IMR-90 (cell line): ENCODE results near the gene ALDH3B2. TPM values are rescaled to one million over a fixed set of nuclear protein-coding genes. Genes with fewer than 3 reads are reported as not detected.

ENCODE experiments used
- ATAC-seq: fragments of 200-7000 bp; cut with Tn5 transposase; 2 replicates; pipeline ENCODE4 v1.9.1; 2020; ENCODE audit warnings: low read depth, mild to moderate bottlenecking, moderate library complexity
- BruUV-seq: library from RNA; stranded (reverse); fragments of 400-500 nt; replicated peaks from 2 replicates; lab custom pipeline; 2021; lab: Mats Ljungman, UMichigan
- CTCF ChIA-PET: fragments of 300-600 bp; formaldehyde crosslinking; extraction: SDS; loops from one replicate; lab custom pipeline; 2021; ENCODE audit warnings: antibody characterized with exemption; lab: Yijun Ruan, JAX
- POLR2A ChIA-PET: fragments of 300-600 bp; sonication (Branson Sonifier 250); formaldehyde crosslinking; loops from one replicate; lab custom pipeline; 2022; ENCODE audit warnings: antibody characterized with exemption; ENCODE audit not compliant: unreplicated experiment; lab: Charles Lee
- DNase-seq: peaks from one replicate; pipeline ENCODE4 v3.0.0; 2013
- H2AFZ ChIP-seq: replicated peaks from 2 replicates; pipeline ENCODE3; 2013; ENCODE audit warnings: low read length, mild to moderate bottlenecking; ENCODE audit not compliant: poor library complexity
- H2AK5ac ChIP-seq: 2 replicates; pipeline ENCODE4 v1.6.1; 2013; ENCODE audit warnings: low read depth, low read length, inconsistent platforms
- H2AK9ac ChIP-seq: replicated peaks from 2 replicates; pipeline ENCODE3; 2013; ENCODE audit warnings: mild to moderate bottlenecking, low read depth, low read length, moderate library complexity; ENCODE audit not compliant: poor library complexity
- H2BK120ac ChIP-seq: 2 replicates; pipeline ENCODE4 v1.6.1; 2013; ENCODE audit warnings: low read depth, low read length, inconsistent platforms
- H2BK15ac ChIP-seq: 3 replicates; pipeline ENCODE4 v1.6.1; 2013; ENCODE audit warnings: low read depth, low read length, inconsistent platforms
- H2BK20ac ChIP-seq: 2 replicates; pipeline ENCODE4 v1.6.1; 2013; ENCODE audit warnings: low read depth, mild to moderate bottlenecking, inconsistent platforms, low read length, moderate library complexity
- H2BK5ac ChIP-seq: 2 replicates; pipeline ENCODE4 v1.6.1; 2013; ENCODE audit warnings: mild to moderate bottlenecking, low read depth, low read length, inconsistent platforms; ENCODE audit not compliant: poor library complexity, severe bottlenecking
- H3K14ac ChIP-seq: replicated peaks from 2 replicates; pipeline ENCODE4 v1.6.1; 2013; ENCODE audit warnings: low read depth, low read length, inconsistent platforms
- H3K18ac ChIP-seq: 2 replicates; pipeline ENCODE4 v1.6.1; 2013; ENCODE audit warnings: low read depth, low read length, control low read depth
- H3K23ac ChIP-seq: 2 replicates; pipeline ENCODE4 v1.6.1; 2013; ENCODE audit warnings: low read depth, low read length, inconsistent platforms
- H3K27ac ChIP-seq: 2 replicates; pipeline ENCODE4 v1.5.1; 2013; ENCODE audit warnings: mild to moderate bottlenecking, control low read depth, low read length; ENCODE audit not compliant: insufficient read depth
- H3K27me3 ChIP-seq: 2 replicates; pipeline ENCODE4 v1.6.1; 2013; ENCODE audit warnings: low read length; ENCODE audit not compliant: control insufficient read depth, insufficient read depth
- H3K36me3 ChIP-seq: 2 replicates; pipeline ENCODE4 v1.6.1; 2013; ENCODE audit warnings: low read length, mixed read lengths; ENCODE audit not compliant: control insufficient read depth, insufficient read depth
- H3K4ac ChIP-seq: 2 replicates; pipeline ENCODE4 v1.6.1; 2013; ENCODE audit warnings: low read depth, low read length, inconsistent platforms
- H3K4me1 ChIP-seq: 2 replicates; pipeline ENCODE4 v1.6.1; 2013; ENCODE audit warnings: low read length, mixed read lengths; ENCODE audit not compliant: control insufficient read depth, insufficient read depth
- H3K4me2 ChIP-seq: 2 replicates; pipeline ENCODE4 v1.6.1; 2013; ENCODE audit warnings: low read depth, mild to moderate bottlenecking, control low read depth, low read length, moderate library complexity
- H3K4me3 ChIP-seq: 2 replicates; pipeline ENCODE4 v1.5.1; 2013; ENCODE audit warnings: low read depth, mild to moderate bottlenecking, control low read depth, low read length, moderate library complexity; ENCODE audit not compliant: insufficient read depth
- H3K56ac ChIP-seq: 2 replicates; pipeline ENCODE4 v1.6.1; 2013; ENCODE audit warnings: low read length, inconsistent platforms; ENCODE audit not compliant: insufficient read depth; ENCODE audit errors: extremely low read depth
- H3K79me1 ChIP-seq, 2 experiments: 2 replicates each; pipeline ENCODE4 v1.6.1; 2013; ENCODE audit warnings: low read length in 2 of 2, inconsistent platforms in 1 of 2, low read depth in 1 of 2
- H3K9ac ChIP-seq: 2 replicates; pipeline ENCODE4 v1.6.1; 2013; ENCODE audit warnings: low read depth, low read length, control low read depth
- H3K9me1 ChIP-seq: 2 replicates; pipeline ENCODE4 v1.6.1; 2013; ENCODE audit warnings: low read length, inconsistent platforms; ENCODE audit not compliant: insufficient read depth
- H3K9me3 ChIP-seq: 2 replicates; pipeline ENCODE4 v1.6.1; 2013; ENCODE audit warnings: low read length; ENCODE audit not compliant: control insufficient read depth, insufficient read depth
- H4K20me1 ChIP-seq: 2 replicates; pipeline ENCODE4 v1.6.1; 2013; ENCODE audit warnings: low read length, inconsistent platforms; ENCODE audit not compliant: insufficient read depth
- H4K5ac ChIP-seq: 2 replicates; pipeline ENCODE4 v1.6.1; 2013; ENCODE audit warnings: mild to moderate bottlenecking, low read depth, low read length, control low read depth
- H4K8ac ChIP-seq, 2 experiments: 2 replicates each; pipeline ENCODE4 v1.6.1; 2013; ENCODE audit warnings: low read depth in 2 of 2, low read length in 2 of 2, control low read depth in 1 of 2, inconsistent platforms in 1 of 2
- H4K91ac ChIP-seq: 2 replicates; pipeline ENCODE4 v1.6.1; 2013; ENCODE audit warnings: low read depth, low read length, inconsistent platforms; ENCODE audit not compliant: insufficient read depth
- BHLHE40 ChIP-seq: fragments of 150-350 bp; IDR thresholded peaks from 2 replicates; pipeline ENCODE4 v1.6.1; 2016; ENCODE audit warnings: mild to moderate bottlenecking, low read depth, low read length
- CEBPB ChIP-seq: IDR thresholded peaks from 2 replicates; pipeline ENCODE4 v1.6.1; 2012; ENCODE audit warnings: low read depth, low read length, improper control_type of control experiment
- CHD1 ChIP-seq: IDR thresholded peaks from 2 replicates; pipeline ENCODE4 v1.6.1; 2012; ENCODE audit warnings: low read depth, low read length, improper control_type of control experiment
- FOS ChIP-seq: fragments of 150-350 bp; IDR thresholded peaks from 2 replicates; pipeline ENCODE4 v1.6.1; 2016; ENCODE audit warnings: low read depth, low read length
- MAFK ChIP-seq: IDR thresholded peaks from 2 replicates; pipeline ENCODE4 v1.6.1; 2012; ENCODE audit warnings: low read depth, low read length, improper control_type of control experiment
- MAZ ChIP-seq: IDR thresholded peaks from 2 replicates; pipeline ENCODE4 v1.6.1; 2012; ENCODE audit warnings: low read depth, mild to moderate bottlenecking, low read length, improper control_type of control experiment, moderate library complexity, borderline replicate concordance
- MXI1 ChIP-seq: IDR thresholded peaks from 2 replicates; pipeline ENCODE4 v1.6.1; 2012; ENCODE audit warnings: low read depth, mild to moderate bottlenecking, low read length, moderate library complexity, borderline replicate concordance
- NFE2L2 ChIP-seq: fragments of 150-350 bp; IDR thresholded peaks from 2 replicates; pipeline ENCODE4 v1.6.1; 2016; ENCODE audit warnings: low read depth, mild to moderate bottlenecking, low read length
- POLR2A ChIP-seq: IDR thresholded peaks from 2 replicates; pipeline ENCODE4 v1.6.1; 2012; ENCODE audit warnings: mild to moderate bottlenecking, low read depth, low read length
- RAD21 ChIP-seq: IDR thresholded peaks from 2 replicates; pipeline ENCODE4 v1.6.1; 2012; ENCODE audit warnings: low read length, improper control_type of control experiment
- RFX5 ChIP-seq: IDR thresholded peaks from 2 replicates; pipeline ENCODE4 v1.8.0; 2012; ENCODE audit warnings: low read depth, mild to moderate bottlenecking, low read length, moderate library complexity
- WGBS, 2 experiments: methylation state at CpG; one replicate each; pipeline versions ENCODE4 v1.1.5 to v1.1.7; 2013; ENCODE audit warnings: missing lambda C conversion rate in 2 of 2; ENCODE audit not compliant: insufficient read length in 1 of 2; ENCODE audit errors: extremely low coverage in 2 of 2; 5-methylcytosine and 5-hydroxymethylcytosine counted together
- dilution Hi-C: fragments of 300-500 bp; cut with HindIII; formaldehyde crosslinking; loops from one replicate; pipeline ENCODE4 v1.14.3; 2018; ENCODE audit warnings: low sequenced_read_pairs; ENCODE audit not compliant: unreplicated experiment
- in situ Hi-C: fragments of 300-500 bp; cut with MboI; formaldehyde crosslinking; loops from 3 replicates; pipeline ENCODE4 v1.14.3; 2019; ENCODE audit warnings: low sequenced_read_pairs, inconsistent platforms, mixed read lengths
- intact Hi-C: fragments of 100-400 bp; cut with micrococcal nuclease; formaldehyde crosslinking; loops from 2 replicates; pipeline ENCODE4 v1.10.0; 2022
- polyA plus RNA-seq, 3 experiments: library from polyadenylated mRNA; depleted of rRNA; stranded (reverse); fragments of >200 nt; gene quantifications; 2 replicates each; pipeline ENCODE4 v1.2.3, GENCODE V29; 2012; ENCODE audit warnings: low replicate concordance in 1 of 3
- total RNA-seq: library from RNA; depleted of rRNA; stranded (reverse); fragments of >200 nt; gene quantifications from 2 replicates; pipeline ENCODE4 v1.2.3, GENCODE V29; 2012
- TF ChIP-seq, protein P1 (sequence below): fragments of 150-350 bp; IDR thresholded peaks from 2 replicates; pipeline ENCODE4 v1.6.1; 2017; ENCODE audit warnings: mild to moderate bottlenecking, antibody characterized with exemption, low read length, low read depth
- TF ChIP-seq, protein P2 (sequence below): fragments of 150-350 bp; IDR thresholded peaks from 2 replicates; pipeline ENCODE4 v1.6.1; 2016; ENCODE audit warnings: low read depth, mild to moderate bottlenecking, low read length, moderate library complexity, borderline replicate concordance
- TF ChIP-seq, protein P3 (sequence below): conservative IDR thresholded peaks from 2 replicates; pipeline ENCODE4 v1.5.1; 2012; ENCODE audit warnings: mild to moderate bottlenecking, low read depth, low read length, improper control_type of control experiment

ALDH3B2 gene
- total and polyA plus RNA-seq, 2 of the 4 experiments (the other 2 are of a cell fraction): not detected

DNA sequence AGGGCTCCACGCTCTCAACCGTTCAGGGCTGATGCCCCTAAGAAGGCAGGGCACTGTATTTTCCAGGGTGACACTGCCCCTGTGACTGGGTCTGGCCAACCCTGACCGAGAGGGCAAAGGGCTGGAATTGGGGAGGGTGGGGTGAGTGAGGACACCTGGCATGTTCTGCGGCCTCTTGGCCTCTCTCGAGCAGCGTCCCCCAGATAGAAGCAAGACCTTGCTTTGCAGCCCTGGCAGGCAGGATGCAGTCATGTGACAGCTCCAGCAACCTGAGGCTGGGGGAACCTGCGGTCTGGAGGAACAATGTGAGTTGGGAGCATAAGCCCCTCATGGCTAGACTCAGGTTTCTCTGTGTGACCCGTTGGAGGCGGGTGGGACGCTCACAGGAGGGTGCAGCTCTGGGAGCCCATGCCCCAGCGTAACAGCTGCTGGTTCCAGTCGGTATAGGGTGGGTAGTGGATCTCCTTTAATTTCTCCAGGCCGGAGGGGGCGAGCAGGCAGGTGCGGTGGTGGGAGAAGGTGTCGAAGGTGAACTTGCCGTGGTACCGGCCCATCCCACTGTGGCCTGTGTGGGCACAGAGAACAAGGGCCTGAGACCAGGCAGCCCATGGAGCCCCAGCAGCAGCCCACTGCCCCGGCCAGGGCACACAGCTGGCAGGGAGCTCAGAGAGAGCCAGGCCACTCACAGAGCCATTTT is 11.4 kb downstream of the ALDH3B2 start:
- Histone ChIP-seq H3K9me3 (no peaks in the 10 kb centered on the region), H3K4ac (no peak overlapping the region), H3K27me3 (peaks cover 14% of the 10 kb centered on the region), H2AK9ac (no peak overlapping the region), H2AFZ (no peak overlapping the region), H3K4me3 (no peak overlapping the region), H2BK120ac (no peak overlapping the region), H4K20me1 (no peaks in the 10 kb centered on the region), H3K36me3 (no peaks in the 10 kb centered on the region), H4K8ac (no peak overlapping the region), H3K4me1 (no peaks in the 10 kb centered on the region), H3K56ac (no peak overlapping the region), H2BK20ac (no peak overlapping the region), H3K9ac (no peak overlapping the region), H2BK15ac (no peak overlapping the region), H2AK5ac (no peak overlapping the region), H3K4me2 (no peak overlapping the region), H4K5ac (no peak overlapping the region), H4K91ac (no peak overlapping the region), H3K23ac (no peak overlapping the region), H3K79me1 (no peaks in the 10 kb centered on the region), H3K9me1 (no peaks in the 10 kb centered on the region), H3K18ac (no peak overlapping the region), H2BK5ac (no peak overlapping the region), H3K14ac (no peak overlapping the region), H3K27ac (no peak overlapping the region)
- POLR2A ChIA-PET: no interaction called here
- WGBS, 2 experiments: 53% methylated on average over 9 of the region's 19 CpGs; no CpG with 5 or more reads in 1 of the 2 experiments
- in situ Hi-C loops (no loop called here), dilution Hi-C loops (no loop called here), intact Hi-C loops (no loop called here)
- no peak for TF ChIP-seq POLR2A
- no peak for TF ChIP-seq FOS
- no peak for TF ChIP-seq CHD1
- TF ChIP-seq BHLHE40: no peak
- no peak for TF ChIP-seq MXI1
- TF ChIP-seq, protein P1, sequence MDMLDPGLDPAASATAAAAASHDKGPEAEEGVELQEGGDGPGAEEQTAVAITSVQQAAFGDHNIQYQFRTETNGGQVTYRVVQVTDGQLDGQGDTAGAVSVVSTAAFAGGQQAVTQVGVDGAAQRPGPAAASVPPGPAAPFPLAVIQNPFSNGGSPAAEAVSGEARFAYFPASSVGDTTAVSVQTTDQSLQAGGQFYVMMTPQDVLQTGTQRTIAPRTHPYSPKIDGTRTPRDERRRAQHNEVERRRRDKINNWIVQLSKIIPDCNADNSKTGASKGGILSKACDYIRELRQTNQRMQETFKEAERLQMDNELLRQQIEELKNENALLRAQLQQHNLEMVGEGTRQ: no peak
- TF ChIP-seq, protein P2, sequence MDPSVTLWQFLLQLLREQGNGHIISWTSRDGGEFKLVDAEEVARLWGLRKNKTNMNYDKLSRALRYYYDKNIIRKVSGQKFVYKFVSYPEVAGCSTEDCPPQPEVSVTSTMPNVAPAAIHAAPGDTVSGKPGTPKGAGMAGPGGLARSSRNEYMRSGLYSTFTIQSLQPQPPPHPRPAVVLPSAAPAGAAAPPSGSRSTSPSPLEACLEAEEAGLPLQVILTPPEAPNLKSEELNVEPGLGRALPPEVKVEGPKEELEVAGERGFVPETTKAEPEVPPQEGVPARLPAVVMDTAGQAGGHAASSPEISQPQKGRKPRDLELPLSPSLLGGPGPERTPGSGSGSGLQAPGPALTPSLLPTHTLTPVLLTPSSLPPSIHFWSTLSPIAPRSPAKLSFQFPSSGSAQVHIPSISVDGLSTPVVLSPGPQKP: no peak
- no peak for TF ChIP-seq MAFK
- no peak for TF ChIP-seq RAD21
- TF ChIP-seq RFX5: no peak
- TF ChIP-seq, protein P3, sequence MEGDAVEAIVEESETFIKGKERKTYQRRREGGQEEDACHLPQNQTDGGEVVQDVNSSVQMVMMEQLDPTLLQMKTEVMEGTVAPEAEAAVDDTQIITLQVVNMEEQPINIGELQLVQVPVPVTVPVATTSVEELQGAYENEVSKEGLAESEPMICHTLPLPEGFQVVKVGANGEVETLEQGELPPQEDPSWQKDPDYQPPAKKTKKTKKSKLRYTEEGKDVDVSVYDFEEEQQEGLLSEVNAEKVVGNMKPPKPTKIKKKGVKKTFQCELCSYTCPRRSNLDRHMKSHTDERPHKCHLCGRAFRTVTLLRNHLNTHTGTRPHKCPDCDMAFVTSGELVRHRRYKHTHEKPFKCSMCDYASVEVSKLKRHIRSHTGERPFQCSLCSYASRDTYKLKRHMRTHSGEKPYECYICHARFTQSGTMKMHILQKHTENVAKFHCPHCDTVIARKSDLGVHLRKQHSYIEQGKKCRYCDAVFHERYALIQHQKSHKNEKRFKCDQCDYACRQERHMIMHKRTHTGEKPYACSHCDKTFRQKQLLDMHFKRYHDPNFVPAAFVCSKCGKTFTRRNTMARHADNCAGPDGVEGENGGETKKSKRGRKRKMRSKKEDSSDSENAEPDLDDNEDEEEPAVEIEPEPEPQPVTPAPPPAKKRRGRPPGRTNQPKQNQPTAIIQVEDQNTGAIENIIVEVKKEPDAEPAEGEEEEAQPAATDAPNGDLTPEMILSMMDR: no peak
- no peak for TF ChIP-seq CEBPB
- no peak for TF ChIP-seq NFE2L2
- TF ChIP-seq MAZ: no peak
- no peak for ATAC-seq
- DNase-seq: no peak
- no TSS peak for BruUV-seq
- CTCF ChIA-PET: no interaction called here
